CD8-positive, alpha-beta memory T cell (primary cell): ENCODE measurements around the gene SHOC2. TPM values are rescaled to one million over a fixed set of nuclear protein-coding genes. Genes with fewer than 3 reads are reported as not detected.

Source experiments
- CTCF ChIA-PET: fragments of 350-600 bp; sonication (Branson Sonifier 250); formaldehyde crosslinking; loops from one replicate; lab custom pipeline; 2021; ENCODE audit warnings: antibody characterized with exemption; lab: Charles Lee
- POLR2A ChIA-PET: fragments of 350-600 bp; sonication (Branson Sonifier 250); formaldehyde crosslinking; loops from one replicate; lab custom pipeline; 2021; ENCODE audit warnings: antibody characterized with exemption; lab: Charles Lee
- DNase-seq, 5 donors: peaks; one replicate each; pipeline versions ENCODE4 v3.0.0 to v3.0.0-alpha.2; 2020 to 2022; ENCODE audit warnings: mixed read lengths in 1 of 5
- H3K27ac ChIP-seq: one replicate; pipeline ENCODE4 v1.7.0; 2013; ENCODE audit warnings: low read depth, mild to moderate bottlenecking, low read length, moderate library complexity
- H3K27me3 ChIP-seq: 2 replicates; pipeline ENCODE4 v1.7.0; 2013; ENCODE audit warnings: low read length, mild to moderate bottlenecking; ENCODE audit not compliant: insufficient read depth, poor library complexity, severe bottlenecking
- H3K36me3 ChIP-seq: 2 replicates; pipeline ENCODE4 v1.7.0; 2013; ENCODE audit warnings: mild to moderate bottlenecking, low read length, moderate library complexity; ENCODE audit not compliant: insufficient read depth
- H3K4me1 ChIP-seq: 2 replicates; pipeline ENCODE4 v1.7.0; 2013; ENCODE audit warnings: mild to moderate bottlenecking, low read length, moderate library complexity; ENCODE audit not compliant: insufficient read depth
- H3K4me3 ChIP-seq: 2 replicates; pipeline ENCODE4 v1.7.0; 2013; ENCODE audit warnings: mild to moderate bottlenecking, low read length
- H3K9me3 ChIP-seq: 2 replicates; pipeline ENCODE4 v1.7.0; 2013; ENCODE audit warnings: mild to moderate bottlenecking, low read length
- H3K27ac Mint-ChIP-seq, 8 donors: one replicate each; pipeline ENCODE4 v1.8.0; 2020 to 2021; ENCODE audit warnings: mixed read lengths in 8 of 8, mild to moderate bottlenecking in 6 of 8, inconsistent platforms in 3 of 8, moderate library complexity in 3 of 8
- H3K27me3 Mint-ChIP-seq, 2 donors: one replicate each; pipeline ENCODE4 v1.8.0; 2020 to 2021; ENCODE audit warnings: mixed read lengths in 2 of 2, mild to moderate bottlenecking in 1 of 2, moderate library complexity in 1 of 2
- H3K36me3 Mint-ChIP-seq, 3 donors: one replicate each; pipeline ENCODE4 v1.8.0; 2020 to 2021; ENCODE audit warnings: mixed read lengths in 3 of 3, inconsistent platforms in 1 of 3, mild to moderate bottlenecking in 1 of 3
- H3K4me1 Mint-ChIP-seq, 3 donors: one replicate each; pipeline ENCODE4 v1.8.0; 2020 to 2021; ENCODE audit warnings: mixed read lengths in 3 of 3, inconsistent platforms in 1 of 3, mild to moderate bottlenecking in 1 of 3
- H3K4me3 Mint-ChIP-seq, 7 donors: one replicate each; pipeline ENCODE4 v1.8.0; 2020 to 2021; ENCODE audit warnings: mixed read lengths in 7 of 7, mild to moderate bottlenecking in 6 of 7, moderate library complexity in 4 of 7, inconsistent platforms in 2 of 7
- H3K9me3 Mint-ChIP-seq, 5 donors: one replicate each; pipeline ENCODE4 v1.8.0; 2020 to 2022; ENCODE audit warnings: mixed read lengths in 5 of 5, mild to moderate bottlenecking in 3 of 5, moderate library complexity in 2 of 5, inconsistent platforms in 1 of 5
- polyA plus RNA-seq: library from polyadenylated mRNA; unstranded; fragments of 300-500 nt; fragmentation: Illumina TruSeq; gene quantifications from one replicate; pipeline ENCODE4 v1.2.3, GENCODE V29; 2021
- total RNA-seq, 2 experiments: library from RNA; stranded (reverse); gene quantifications; one replicate each; pipeline ENCODE4 v1.2.3, GENCODE V29; 2021

Gene SHOC2
- total and polyA plus RNA-seq, 3 experiments from 2014 or later = 57.4 to 63.1 (median 57.5) TPM

DNA sequence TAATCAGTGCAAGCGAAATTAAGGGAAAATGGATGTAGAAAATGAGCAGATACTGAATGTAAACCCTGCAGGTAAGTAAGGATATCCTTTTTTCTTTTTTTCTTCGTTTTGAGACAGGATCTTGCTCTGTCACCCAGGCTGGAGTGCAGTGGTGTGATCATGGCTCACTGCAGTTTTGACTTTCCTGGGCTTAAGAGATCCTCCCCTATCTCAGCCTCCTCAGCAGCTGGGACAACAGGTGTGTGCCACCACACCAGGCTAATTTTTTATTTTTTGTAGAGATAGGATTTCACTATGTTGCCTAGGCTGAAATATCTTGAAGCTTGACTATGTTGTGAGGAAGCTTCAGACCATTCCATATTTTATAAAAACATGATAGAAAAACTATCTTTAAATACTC, 43.4 kb upstream of the SHOC2 start:
- no peaks in the 10 kb centered on the region for H3K27me3 Mint-ChIP-seq
- CTCF ChIA-PET = interaction anchor here (1.0 to 2.3 kb wide), 4 partner anchors 41 to 130 kb away, joined by 3 to 6 read pairs (median 4); no protein-coding TSS in a partner anchor

GRCh38 chr10:110876788-110877187, 42.6 kb upstream of the SHOC2 start:
- no peak for DNase-seq
- H3K36me3 ChIP-seq = peaks cover 17% of the 10 kb centered on the region
- peak overlapping the region in 6 of 7 donors; percentile 4 to 81 (median 31) for H3K4me3 Mint-ChIP-seq
- H3K27ac Mint-ChIP-seq = peak overlapping the region in 6 of 8 donors; percentile 47 to 92 (median 72)
- H3K4me1 Mint-ChIP-seq = peaks cover 61 to 76% (median 69%) of the 10 kb centered on the region in 3 donors
- peaks cover 56% of the 10 kb centered on the region for H3K4me1 ChIP-seq
- ChIA-PET POLR2A (interaction anchor here (1.3 to 1.9 kb wide), 5 partner anchors 10 to 74 kb away, joined by 3 to 8 read pairs (median 5); no protein-coding TSS in a partner anchor), CTCF (interaction anchor here (1.2 to 2.3 kb wide), 5 partner anchors 16 to 73 kb away, joined by 3 to 8 read pairs (median 6); no protein-coding TSS in a partner anchor)
- no peaks in the 10 kb centered on the region for H3K9me3 ChIP-seq
- H3K36me3 Mint-ChIP-seq = peaks cover 6 to 75% (median 9%) of the 10 kb centered on the region in 3 donors
- H3K9me3 Mint-ChIP-seq = no peaks in the 10 kb centered on the region
- no peaks in the 10 kb centered on the region for H3K27me3 ChIP-seq
- no peak overlapping the region for H3K4me3 ChIP-seq
- no peak overlapping the region for H3K27ac ChIP-seq
- no peaks in the 10 kb centered on the region for H3K27me3 Mint-ChIP-seq

More for the DNA sequence above, 43.4 kb upstream of the SHOC2 start:
- peaks cover 58 to 75% (median 67%) of the 10 kb centered on the region in 3 donors for H3K4me1 Mint-ChIP-seq
- Histone ChIP-seq H3K27me3 (no peaks in the 10 kb centered on the region), H3K4me3 (no peak overlapping the region), H3K36me3 (peaks cover 13% of the 10 kb centered on the region), H3K4me1 (peaks cover 53% of the 10 kb centered on the region), H3K9me3 (no peaks in the 10 kb centered on the region), H3K27ac (no peak overlapping the region)
- POLR2A ChIA-PET = interaction anchor here (0.5 to 1.9 kb wide), 5 partner anchors 15 to 73 kb away, joined by 3 to 8 read pairs (median 4); no protein-coding TSS in a partner anchor
- peak overlapping the region in 7 of 8 donors; percentile 14 to 89 (median 69) for H3K27ac Mint-ChIP-seq
- peaks cover 0 to 75% (median 5%) of the 10 kb centered on the region in 3 donors for H3K36me3 Mint-ChIP-seq
- no peak for DNase-seq
- H3K4me3 Mint-ChIP-seq = peak overlapping the region; percentile 33 to 71 (median 58)
- H3K9me3 Mint-ChIP-seq = no peaks in the 10 kb centered on the region

DNA sequence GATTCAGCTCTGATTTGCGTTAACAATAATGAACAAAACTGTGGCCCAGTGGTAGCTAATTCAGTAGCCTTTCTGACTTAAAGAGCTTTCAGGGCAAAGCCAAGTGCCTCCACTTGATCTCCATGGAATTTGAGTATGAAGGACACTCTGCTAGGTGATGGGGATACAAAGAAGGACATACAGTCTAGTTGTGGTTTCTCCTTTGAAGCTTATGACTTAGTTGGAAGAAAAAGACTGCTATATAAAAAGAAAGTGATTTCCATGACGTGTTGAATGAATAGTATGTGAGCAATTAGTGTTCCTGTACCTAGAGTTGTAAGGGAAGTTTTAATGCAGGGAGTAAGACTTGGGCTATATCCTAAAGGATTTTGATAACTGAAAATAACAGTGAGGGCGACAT, 39.4 kb upstream of the SHOC2 start:
- H3K4me1 ChIP-seq = peaks cover 69% of the 10 kb centered on the region
- H3K9me3 ChIP-seq = no peaks in the 10 kb centered on the region
- H3K4me1 Mint-ChIP-seq = peaks cover 76 to 95% (median 93%) of the 10 kb centered on the region in 3 donors
- peak overlapping the region; percentile 12 to 87 (median 47) for H3K27ac Mint-ChIP-seq
- H3K4me3 ChIP-seq = no peak overlapping the region
- ChIA-PET POLR2A (no interaction called here), CTCF (interaction anchor here (0.7 to 2.2 kb wide), 3 partner anchors 14 to 76 kb away, joined by 3 to 9 read pairs (median 8); no protein-coding TSS in a partner anchor)
- H3K36me3 Mint-ChIP-seq = peaks cover 12 to 84% (median 19%) of the 10 kb centered on the region in 3 donors
- H3K4me3 Mint-ChIP-seq = peak overlapping the region in 6 of 7 donors; percentile 6 to 67 (median 28)
- no peaks in the 10 kb centered on the region for H3K27me3 Mint-ChIP-seq
- DNase-seq = no peak
- H3K27me3 ChIP-seq = no peaks in the 10 kb centered on the region
- H3K9me3 Mint-ChIP-seq = no peaks in the 10 kb centered on the region
- H3K27ac ChIP-seq = no peak overlapping the region
- H3K36me3 ChIP-seq = peaks cover 20% of the 10 kb centered on the region

DNA sequence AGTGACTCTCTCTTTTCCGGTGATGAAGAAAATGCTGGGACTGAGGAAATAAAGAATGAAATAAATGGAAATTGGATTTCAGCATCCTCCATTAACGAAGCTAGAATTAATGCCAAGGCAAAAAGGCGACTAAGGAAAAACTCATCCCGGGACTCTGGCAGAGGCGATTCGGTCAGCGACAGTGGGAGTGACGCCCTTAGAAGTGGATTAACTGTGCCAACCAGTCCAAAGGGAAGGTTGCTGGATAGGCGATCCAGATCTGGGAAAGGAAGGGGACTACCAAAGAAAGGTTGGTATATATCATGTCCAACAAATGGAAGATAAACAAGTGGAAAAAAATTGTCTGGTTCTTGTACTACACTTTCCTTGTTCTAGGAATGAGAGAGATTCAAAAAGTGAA, 38.2 kb upstream of the SHOC2 start:
- POLR2A ChIA-PET = interaction anchor here (1.5 to 4.0 kb wide), 2 partner anchors 10 to 20 kb away, joined by 3 to 12 read pairs; partner anchors contain the start of gene PDCD4
- H3K27ac Mint-ChIP-seq = peak overlapping the region in 7 of 8 donors; percentile 55 to 87 (median 79)
- H3K27me3 ChIP-seq = no peaks in the 10 kb centered on the region
- H3K36me3 ChIP-seq = peaks cover 30% of the 10 kb centered on the region
- H3K9me3 Mint-ChIP-seq = no peaks in the 10 kb centered on the region
- no peak overlapping the region for H3K4me3 ChIP-seq
- H3K36me3 Mint-ChIP-seq = peaks cover 15 to 83% (median 23%) of the 10 kb centered on the region in 3 donors
- H3K4me1 ChIP-seq = peaks cover 68% of the 10 kb centered on the region
- CTCF ChIA-PET = interaction anchor here (2.2 kb wide), 1 partner anchor 13 kb away, joined by 9 read pairs; no protein-coding TSS in a partner anchor
- no peaks in the 10 kb centered on the region for H3K27me3 Mint-ChIP-seq
- H3K9me3 ChIP-seq = no peaks in the 10 kb centered on the region
- H3K27ac ChIP-seq = no peak overlapping the region
- H3K4me3 Mint-ChIP-seq = peak overlapping the region; percentile 29 to 74 (median 61)
- DNase-seq = no peak
- peaks cover 76 to 94% (median 94%) of the 10 kb centered on the region in 3 donors for H3K4me1 Mint-ChIP-seq

DNA sequence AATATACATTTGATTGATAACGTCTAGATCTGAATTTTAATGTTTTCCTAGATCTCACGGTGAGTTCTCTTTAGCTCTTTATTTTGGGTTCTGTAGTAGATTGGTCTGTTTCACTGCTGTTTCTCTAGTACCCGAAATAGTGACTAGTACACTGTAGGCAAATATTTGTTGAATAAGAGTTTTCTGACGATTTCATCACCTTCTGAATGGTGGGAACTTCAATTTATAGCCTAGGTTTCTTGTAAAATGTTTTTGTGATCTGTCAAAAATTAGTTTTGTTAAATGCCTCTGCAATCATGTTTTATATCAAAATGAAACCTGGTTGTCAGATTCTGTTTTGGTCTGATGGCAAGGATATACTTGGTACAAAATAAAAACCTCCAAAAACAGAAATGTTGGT, 37.5 kb upstream of the SHOC2 start:
- Mint-ChIP-seq H3K9me3 (no peaks in the 10 kb centered on the region), H3K27ac (peak overlapping the region in 7 of 8 donors; percentile 61 to 87 (median 74)), H3K27me3 (no peaks in the 10 kb centered on the region), H3K4me3 (peak overlapping the region; percentile 29 to 88 (median 63)), H3K4me1 (peaks cover 77 to 94% (median 93%) of the 10 kb centered on the region in 3 donors), H3K36me3 (peaks cover 16 to 82% (median 24%) of the 10 kb centered on the region in 3 donors)
- POLR2A ChIA-PET = interaction anchor here (1.3 to 4.0 kb wide), 3 partner anchors 10 to 21 kb away, joined by 3 to 12 read pairs (median 3); partner anchors contain the start of gene PDCD4
- H3K9me3 ChIP-seq = no peaks in the 10 kb centered on the region
- H3K27ac ChIP-seq = no peak overlapping the region
- DNase-seq = no peak
- H3K36me3 ChIP-seq = peaks cover 31% of the 10 kb centered on the region
- no peak overlapping the region for H3K4me3 ChIP-seq
- H3K4me1 ChIP-seq = peaks cover 68% of the 10 kb centered on the region
- CTCF ChIA-PET = no interaction called here
- no peaks in the 10 kb centered on the region for H3K27me3 ChIP-seq

- peaks cover 18% of the 10 kb centered on the region for H3K36me3 ChIP-seq
- Mint-ChIP-seq H3K4me3 (peak overlapping the region; percentile 79 to 89 (median 86)), H3K4me1 (peaks cover 71 to 88% (median 86%) of the 10 kb centered on the region in 3 donors), H3K9me3 (no peaks in the 10 kb centered on the region), H3K27ac (peak overlapping the region; percentile 81 to 95 (median 90)), H3K27me3 (no peaks in the 10 kb centered on the region), H3K36me3 (peaks cover 16 to 78% (median 25%) of the 10 kb centered on the region in 3 donors)
- ChIA-PET POLR2A (interaction anchor here (1.2 to 4.0 kb wide), 2 partner anchors 11 to 12 kb away, joined by 4 to 12 read pairs; partner anchors contain the start of gene PDCD4), CTCF (interaction anchor here (0.8 to 1.3 kb wide), 2 partner anchors 80 to 134 kb away, joined by 3 to 6 read pairs; no protein-coding TSS in a partner anchor)
- H3K9me3 ChIP-seq = no peaks in the 10 kb centered on the region
- H3K27me3 ChIP-seq = no peaks in the 10 kb centered on the region
- H3K27ac ChIP-seq = no peak overlapping the region
- DNase-seq = no peak
- peak overlapping the region; percentile 36 for H3K4me3 ChIP-seq
- peaks cover 66% of the 10 kb centered on the region for H3K4me1 ChIP-seq
These were observed 35.5 kb upstream of the SHOC2 start for GRCh38 chr10:110883924-110884323.

GRCh38 chr10:110885932-110886674, 33.3 kb upstream of the SHOC2 start:
- peaks cover 59% of the 10 kb centered on the region for H3K4me1 ChIP-seq
- H3K9me3 ChIP-seq = no peaks in the 10 kb centered on the region
- Mint-ChIP-seq H3K36me3 (peaks cover 21 to 78% (median 29%) of the 10 kb centered on the region in 3 donors), H3K27ac (peak overlapping the region; percentile 0 to 93 (median 67)), H3K9me3 (no peaks in the 10 kb centered on the region), H3K4me1 (peaks cover 67 to 86% (median 79%) of the 10 kb centered on the region in 3 donors), H3K4me3 (peak overlapping the region; percentile 4 to 63 (median 37)), H3K27me3 (no peaks in the 10 kb centered on the region)
- ChIA-PET CTCF (interaction anchor here (1.5 kb wide), 1 partner anchor 13 kb away, joined by 5 read pairs; no protein-coding TSS in a partner anchor), POLR2A (interaction anchor here (0.9 to 1.8 kb wide), 3 partner anchors 9 to 15 kb away, joined by 3 to 8 read pairs (median 6); no protein-coding TSS in a partner anchor)
- peaks cover 26% of the 10 kb centered on the region for H3K36me3 ChIP-seq
- H3K4me3 ChIP-seq = no peak overlapping the region
- DNase-seq = no peak
- H3K27me3 ChIP-seq = no peaks in the 10 kb centered on the region
- no peak overlapping the region for H3K27ac ChIP-seq
